HG03095 (cell line): ENCODE measurements around the gene KCNK5.

ENCODE experiments used
- ATAC-seq: cut with Tn5 transposase; IDR thresholded peaks from one replicate; pipeline ENCODE4 v1.9.1; 2021; ENCODE audit warnings: moderate library complexity; ENCODE audit not compliant: unreplicated experiment

The KCNK5 gene

DNA sequence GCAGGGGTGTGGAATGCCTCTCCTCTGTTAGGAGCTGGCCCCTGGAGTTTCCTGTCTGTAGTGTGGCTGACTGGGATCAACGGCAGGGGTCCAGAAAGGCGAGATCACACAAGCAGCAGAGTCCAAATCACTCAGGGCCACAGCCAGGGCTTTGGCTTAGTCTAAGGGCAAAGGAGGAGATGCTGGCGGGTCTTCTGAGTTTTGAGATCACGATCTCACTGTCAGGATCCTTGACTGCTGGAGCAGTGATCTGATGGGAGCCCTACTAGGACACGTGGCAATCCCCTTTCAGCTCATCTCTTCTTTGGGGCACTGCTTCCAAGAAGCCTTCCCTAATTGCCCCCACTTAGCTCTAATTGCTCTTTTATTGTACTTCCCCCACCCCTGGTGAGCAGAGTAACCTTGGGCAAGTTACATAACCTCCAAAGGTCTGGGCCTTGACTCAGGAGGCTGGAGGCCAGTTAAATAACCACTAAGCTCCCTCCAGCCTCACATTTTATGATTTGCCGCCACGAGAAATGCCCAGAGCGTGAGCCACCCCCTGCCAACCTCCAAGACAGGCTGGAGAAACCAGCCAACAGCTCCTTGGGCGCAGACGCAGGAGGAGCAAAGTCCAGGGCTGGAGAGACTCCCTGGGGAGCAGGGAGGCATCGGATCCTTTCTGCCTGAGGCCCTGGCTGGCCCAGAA, 12.0 kb downstream of the KCNK5 start:
- no peak for ATAC-seq

DNA sequence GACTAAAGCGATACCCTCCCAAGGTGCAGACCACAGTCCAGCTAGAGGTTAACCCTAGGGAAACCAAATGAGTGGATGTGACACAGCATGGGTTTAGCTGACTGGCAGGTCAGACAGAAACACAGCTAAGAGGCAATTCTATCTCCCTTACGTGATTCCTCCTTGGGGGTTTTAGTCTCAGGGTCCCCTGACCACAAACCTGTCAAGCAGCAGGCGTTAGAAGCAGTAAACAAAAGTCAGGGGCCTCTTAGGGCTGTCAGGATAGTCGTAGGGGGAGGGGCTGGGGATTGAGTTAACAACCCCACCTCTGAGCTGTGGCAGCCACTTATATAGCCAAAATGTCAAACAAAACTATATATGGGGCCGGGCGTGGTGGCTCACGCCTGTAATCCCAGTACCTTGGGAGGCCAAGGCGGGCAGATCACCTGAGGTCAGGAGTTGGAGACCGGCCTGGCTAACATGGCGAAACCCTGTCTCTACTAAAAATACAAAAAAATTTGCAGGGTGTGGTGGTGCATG, 13.6 kb downstream of the KCNK5 start:
- no peak for ATAC-seq

DNA sequence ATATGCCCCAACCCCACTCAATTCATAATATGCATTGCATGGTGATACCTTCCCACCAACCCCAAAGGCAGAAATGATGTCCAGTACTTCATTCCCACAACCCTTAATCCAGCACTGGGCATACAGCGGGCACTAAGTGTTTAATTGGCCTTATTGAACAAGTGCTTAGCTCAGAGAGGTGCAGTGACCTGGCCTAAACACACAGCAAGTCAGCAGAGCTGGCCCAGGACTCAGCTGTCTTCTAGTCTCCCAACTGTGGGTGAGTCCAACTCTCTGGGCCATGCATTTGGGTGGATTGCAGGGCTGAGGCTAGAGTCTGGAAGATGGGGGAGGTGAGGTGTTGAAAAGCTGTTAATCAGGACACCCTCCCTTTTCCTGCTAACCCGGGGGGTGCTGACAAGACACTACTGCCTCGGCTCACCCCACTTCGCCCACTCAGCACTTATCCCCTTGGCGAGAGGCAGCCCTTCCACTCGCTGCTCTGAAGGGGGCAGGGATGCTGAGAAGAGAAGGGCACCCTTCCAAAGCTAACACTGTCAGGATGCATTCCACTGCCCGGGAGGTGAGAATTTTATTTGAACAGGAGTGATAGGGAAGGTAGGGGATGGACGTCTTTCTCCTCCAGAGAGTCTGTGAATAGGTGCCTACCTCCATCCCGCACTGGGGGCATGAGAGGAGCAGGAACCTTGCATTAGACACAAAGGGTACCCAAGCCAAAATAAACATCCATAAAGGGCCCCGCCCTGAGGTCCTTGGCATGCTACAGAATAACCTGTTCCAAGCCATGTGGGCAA, 14.2 kb downstream of the KCNK5 start:
- ATAC-seq: no peak

DNA sequence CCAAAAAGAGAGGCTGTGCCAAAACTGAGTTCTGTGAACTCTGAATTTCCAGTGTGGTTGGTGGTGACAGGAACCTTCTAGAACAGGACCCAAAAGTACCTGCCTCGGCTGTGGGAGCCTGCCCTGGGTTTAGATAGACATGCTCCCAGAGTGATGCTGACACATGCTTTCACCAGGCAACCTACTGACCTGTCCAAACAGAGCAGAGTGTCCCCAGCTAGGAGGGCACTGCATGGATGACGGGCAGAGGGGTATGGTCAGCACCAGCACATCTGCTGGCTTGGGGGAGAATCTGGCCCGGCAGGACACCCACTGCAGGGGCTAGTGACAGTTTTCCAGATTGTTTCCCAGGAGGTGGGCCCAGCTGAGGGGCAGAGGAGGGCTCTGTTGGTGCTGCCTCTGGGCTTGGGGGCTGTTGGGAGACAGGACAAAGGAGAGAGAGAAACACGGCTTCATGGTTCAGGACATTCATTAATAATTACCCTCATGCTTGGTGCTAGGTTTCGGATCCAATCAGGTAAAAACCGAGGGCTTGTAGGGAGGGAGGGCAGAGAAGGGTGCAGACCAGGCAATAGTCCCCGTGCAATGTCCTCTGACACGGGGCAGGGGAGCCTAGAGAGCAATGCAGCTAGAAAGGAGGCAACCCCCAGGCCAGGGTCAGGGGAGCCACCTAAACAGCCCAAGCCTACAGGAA, 15.0 kb downstream of the KCNK5 start:
- ATAC-seq: no peak

DNA sequence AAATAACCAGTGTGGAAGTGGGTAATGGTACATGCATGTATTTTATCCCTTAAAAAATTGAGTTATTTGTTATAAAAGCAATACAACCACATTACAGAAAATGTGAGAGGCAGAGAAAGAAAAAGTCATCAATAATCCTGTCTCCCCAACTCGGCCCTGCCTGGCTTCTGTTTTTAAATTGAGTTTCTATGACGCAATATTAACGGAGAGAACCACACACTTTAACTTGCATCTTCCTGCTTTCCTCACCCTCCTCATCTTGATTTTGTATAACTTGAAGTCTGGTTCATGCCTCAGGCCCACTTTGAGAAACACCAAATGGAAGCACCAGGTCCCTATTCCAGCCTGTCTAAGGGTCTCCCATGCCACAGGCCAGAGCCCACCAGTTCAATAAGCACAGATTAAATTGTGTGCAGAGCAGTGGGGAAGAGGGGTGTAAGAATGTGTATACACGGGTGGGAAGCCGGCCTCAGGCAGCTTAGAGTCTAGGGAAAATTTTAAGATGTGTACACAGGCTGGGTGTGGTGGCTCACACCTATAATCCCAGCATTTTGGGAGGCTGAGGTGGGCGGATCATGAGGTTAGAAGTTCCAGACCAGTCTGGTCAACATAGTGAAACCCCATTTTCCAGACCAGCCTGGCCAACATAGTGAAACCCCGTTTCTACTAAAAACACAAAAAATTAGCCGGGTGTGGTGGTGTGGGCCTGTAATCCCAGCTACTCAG, 15.9 kb downstream of the KCNK5 start:
- no peak for ATAC-seq

DNA sequence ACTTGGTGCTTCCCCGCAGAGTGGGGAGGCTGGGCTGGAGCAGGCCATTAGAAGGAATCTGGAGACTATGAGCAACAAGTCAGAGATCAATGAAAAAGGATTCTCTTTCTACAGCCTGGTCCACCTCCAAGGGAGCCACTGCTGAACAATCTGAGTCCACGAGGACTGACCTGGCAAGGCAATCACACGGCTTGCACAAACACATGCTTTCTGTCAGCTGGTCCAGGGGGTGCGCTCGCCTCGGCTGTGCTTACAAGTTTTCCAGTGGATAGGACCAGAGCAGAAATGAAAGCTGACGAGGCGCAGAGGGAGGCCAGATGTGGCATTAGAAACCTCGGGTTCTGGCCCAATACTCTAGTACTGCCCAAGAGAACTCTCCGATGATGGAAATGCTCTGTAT, 18.1 kb downstream of the KCNK5 start:
- ATAC-seq: no peak

DNA sequence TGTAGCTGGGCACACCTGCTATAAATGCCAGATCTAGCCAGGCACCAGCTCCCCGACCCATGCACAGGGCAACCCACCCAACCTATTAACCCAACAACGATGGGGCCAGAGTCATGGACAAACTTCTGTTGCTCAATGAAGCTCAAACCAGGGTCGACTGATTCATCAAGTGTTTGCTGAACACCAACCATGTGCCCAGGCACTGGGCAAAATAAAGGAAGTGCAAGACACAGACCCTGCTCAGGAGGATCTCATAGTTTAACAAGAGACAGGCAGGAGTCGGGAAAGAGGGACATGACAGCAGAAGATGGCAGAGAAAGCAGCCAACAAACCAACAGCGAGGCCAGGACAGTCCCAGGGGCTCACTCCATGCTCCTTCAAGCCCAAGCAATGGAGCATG, 18.8 kb downstream of the KCNK5 start:
- no peak for ATAC-seq

DNA sequence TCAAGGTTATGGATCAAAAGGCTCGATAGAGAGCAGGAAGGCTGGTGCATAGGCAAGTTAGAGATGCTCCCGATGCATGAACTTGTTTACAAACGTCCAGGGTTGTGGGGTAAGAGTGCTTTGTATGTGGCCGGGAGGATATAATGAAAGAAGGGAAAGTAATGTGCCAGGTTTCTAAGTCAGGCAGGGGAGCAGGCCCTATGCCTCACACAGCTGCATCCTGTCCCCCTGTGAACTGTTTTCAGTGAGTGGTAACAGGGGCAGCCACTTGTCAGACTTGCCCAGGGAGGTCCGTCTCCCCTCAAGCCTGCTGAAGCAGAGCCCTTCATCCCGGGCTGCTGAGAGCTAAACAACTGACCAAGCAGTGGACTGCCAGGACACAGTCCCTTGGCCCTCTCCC, 19.4 kb downstream of the KCNK5 start:
- ATAC-seq: no peak

DNA sequence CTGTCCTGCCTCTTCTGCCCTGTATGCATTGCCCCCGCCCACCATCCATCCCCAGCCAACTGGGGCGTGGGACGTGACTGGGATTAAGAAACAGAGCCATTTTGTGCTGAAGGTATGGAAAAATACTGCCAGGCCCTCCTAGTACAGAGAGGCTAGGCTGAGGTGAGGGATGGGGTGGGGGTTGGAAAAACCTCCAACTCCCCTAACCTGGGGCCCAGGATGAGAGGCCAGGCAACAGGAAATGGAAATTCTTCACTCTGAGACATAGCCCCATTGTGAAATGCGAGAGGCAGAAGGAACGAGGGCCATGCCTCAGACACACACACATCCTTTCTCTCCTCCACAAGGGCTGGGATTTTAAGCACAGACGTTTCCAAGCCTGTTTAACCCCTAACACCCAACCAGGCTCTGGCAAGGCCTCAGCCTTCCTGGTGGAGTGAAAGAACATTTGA, 19.9 kb downstream of the KCNK5 start:
- ATAC-seq: no peak

DNA sequence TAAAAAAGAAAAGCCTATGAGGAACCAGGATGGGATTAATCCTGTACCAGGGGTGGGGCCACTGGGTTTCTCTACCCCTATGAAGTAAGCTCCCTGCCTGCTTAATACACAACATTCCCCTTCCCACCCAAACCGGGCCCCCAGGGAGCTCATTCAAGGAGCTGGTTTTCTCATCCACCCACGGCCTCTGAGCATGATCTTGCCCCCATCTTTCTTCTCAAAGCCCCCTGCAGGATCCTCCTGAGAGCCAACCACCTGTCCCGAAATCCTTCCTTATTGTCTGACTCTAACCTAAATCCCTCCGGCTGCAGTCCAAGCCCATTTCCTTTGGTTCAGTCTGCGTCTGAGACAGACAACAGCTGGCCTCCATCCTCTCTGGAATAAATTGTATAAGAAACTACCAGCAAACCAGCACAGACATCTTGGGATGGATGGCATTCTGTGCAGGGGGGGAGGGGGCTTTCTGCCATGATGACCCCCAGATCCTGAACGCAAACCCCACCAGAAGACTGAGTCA, 21.0 kb downstream of the KCNK5 start:
- ATAC-seq: no peak

DNA sequence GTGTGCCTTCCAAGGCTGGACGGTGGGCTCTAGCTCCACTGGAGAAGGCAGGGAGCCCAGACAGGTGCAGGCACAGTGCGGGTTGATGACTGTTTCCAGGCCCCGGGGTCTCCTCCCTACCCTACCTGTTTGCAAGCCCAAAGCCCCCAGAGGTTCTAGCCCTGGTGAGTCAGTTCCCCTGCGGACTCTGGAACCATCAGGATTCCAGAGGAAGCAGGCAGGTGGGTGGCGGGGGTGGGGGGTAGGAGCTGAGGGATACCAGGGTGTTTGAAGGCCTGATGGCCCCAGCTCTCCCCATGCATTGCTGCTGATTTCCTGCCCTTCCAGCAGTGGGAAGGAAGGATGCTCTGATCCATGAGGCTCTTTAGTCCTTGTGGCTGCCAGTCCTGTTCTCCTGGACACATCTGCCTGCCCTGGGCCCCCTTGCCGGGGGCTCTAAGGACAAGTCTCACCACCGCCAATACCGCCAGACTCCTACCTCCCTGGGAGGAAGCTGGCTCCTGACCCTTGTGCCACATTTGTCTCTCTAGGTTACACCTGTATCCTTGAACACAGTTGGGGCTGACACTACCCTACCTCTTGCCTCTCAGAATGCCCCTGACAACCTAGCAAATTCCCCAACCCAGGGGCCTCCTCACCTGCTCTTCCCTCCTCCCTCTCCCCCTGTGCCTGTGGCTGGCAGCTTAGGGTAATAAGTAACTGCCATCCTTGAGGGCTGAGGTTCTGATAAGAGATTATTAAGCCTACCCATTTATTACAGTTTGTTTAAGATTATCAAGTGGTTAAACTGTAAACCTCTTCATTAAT, 21.7 kb downstream of the KCNK5 start:
- ATAC-seq: no peak

DNA sequence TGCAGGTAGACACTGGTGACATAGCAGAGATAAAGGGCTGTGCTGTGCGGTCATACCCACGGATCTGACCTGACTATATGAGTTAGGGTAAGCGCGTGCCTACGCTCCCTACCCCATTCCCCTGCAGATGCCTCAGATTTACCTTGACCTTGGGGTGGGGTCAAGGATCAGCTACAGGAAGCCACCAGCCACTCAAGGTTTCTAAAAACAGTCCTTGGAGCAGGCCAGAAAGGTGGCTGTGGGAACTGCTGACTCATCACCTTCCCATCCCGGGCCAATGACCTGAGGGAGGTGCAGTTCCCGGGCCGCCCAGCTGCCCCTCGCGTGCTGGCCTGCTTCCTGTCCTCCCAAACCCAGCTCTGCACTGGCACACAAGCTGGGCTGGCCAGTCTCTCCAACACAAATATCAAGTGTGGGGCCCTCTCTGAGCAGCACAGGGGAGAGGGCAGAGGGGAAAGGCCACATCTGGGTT, 23.0 kb downstream of the KCNK5 start:
- ATAC-seq: no peak

DNA sequence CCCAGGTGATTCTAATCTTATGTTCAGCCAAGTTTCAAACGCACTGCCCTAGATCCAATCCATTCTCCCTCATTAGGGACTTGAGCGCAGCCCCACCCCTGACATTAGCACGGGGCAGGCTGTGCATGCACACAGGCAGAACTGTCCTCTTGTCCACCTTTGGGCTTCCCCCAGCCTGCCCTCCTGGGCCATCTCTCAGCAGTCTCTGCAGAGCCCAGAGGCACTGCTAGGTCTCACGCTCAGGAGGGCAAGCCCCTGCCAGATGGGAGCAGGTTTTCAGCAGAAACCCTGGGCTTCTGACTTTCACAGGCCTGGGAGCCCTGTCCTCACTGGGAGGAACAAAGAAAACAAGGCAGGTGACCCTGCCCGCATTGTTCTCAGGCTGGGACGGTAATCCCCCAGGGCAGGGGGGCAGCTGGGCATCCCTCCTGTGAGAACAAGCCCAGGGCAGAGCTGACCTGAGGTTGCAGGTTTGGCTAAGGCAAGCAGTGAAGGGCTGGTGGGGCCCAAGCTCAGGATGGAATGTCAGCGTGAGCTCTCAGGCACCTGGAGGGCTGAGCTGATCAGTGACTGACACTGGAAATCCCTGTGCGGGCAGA, 24.5 kb downstream of the KCNK5 start:
- ATAC-seq: no peak

DNA sequence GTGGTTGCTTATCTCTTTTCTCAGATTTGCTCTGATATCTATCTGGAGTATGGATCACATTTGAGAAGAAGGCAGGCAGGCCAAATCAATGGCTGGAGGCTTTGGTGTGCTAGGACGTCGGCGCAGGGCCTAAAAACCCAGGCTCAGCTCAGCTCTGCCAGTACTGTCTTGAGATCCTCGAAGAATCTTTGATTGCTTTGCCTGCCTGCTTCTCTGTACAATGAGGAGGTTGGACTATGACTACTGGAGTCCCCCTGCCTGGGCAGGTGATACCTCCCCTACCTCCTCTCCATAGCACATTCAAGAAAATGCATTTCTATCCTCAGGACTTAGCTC, 25.1 kb downstream of the KCNK5 start:
- no peak for ATAC-seq

DNA sequence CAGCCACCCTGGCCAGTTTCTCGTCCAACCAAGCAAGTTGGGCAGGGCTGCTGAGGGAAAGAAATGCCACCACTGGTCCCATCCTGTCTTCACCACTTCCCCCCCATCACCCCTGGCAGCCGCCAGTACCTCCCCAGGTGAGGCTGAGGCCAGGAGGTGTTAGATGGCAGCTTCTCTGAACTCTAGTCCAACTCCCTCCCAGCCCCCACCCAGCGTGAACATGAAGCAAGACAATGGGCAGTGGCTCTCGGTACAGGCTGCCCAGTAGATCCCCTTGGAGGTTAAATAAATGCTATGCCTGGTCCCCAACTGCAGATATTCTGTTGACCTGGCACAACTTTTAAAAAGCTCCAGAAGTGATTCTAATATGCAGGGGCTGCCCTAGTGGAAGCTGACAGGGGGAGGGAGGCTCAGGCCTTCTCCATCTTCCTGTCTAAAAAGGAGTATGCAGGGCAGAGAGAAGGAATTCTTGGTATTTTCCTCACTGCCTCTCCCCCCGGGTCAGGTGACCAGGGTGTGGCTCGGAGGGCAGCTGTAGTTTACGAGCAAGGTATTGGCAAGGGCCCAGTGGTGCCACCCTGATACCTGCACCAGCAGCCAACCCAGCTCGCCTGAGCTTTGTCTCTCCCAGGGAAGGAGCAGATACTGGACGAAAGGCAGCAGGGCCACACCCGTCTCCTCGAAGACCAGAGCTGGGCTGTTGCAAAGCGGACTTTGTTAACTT, 25.7 kb downstream of the KCNK5 start:
- ATAC-seq: no peak

DNA sequence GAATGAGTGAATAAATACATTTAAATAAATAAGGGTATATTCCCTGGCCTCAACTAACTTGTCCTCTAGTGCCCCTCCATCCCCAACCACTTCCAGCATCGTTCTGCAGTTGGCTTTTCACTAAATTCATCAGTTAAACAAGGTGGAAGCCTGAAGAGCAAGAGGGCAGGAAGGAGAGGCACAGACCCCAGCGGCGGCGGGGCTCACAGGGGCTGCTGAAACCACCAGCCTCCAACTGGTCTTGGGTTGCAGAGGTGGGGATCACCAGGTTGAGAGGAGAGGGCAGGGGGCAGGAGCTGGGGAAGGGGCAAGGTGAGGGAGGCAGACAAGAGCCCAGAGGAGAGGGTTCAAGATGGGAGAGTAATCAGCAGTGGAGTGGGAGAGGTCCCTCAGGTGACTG, 27.1 kb downstream of the KCNK5 start:
- ATAC-seq: no peak

DNA sequence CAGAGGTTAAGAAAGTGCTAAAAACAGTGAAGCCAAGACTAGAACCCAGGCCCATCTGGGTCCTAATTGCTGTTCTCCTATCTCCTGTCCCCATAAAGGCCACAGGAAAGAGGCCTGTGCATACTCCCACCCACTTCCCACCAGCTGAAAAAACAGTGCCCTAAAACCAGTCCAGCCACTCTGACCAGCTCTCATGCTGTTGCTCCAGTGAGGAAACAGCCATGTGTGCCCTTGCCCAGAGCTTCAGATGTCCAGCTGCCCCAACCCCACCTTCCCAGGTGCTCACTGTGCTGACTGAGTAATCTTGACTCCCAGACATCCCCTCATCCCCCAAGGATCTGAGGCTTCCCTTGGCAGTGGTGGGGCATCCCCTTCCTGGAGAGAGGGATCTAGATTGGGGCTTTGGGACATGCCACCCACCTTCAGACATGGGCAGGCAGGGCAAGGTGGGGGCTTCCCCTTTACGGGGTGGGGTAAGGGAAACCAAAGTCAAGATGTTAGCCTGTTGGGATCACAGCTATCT, 28.7 kb downstream of the KCNK5 start:
- ATAC-seq: no peak

DNA sequence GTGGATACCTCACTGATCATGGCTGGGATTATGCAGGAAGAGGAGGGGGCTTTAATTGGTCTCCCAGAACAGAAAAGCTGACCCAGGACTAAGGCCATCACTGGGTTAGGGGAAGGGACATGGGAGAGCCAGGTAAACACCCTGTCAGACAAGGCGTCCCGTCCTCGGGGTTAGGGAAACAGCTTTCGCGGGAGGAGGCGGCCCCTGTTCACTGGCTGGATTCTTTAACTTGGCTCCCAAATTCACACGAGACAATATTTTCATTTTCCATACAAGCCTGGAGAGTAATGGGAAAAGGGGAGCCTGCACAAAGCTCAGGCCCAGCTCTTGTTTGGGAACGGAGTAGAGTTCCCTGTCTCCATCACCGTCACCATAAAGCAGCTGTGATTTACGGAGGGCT, 29.3 kb downstream of the KCNK5 start:
- no peak for ATAC-seq
